GM18858 (cell line): ENCODE measurements around the gene HES2.
"Not testable (repeated sequence)": the region's sequence is repeated elsewhere in the genome, so short reads cannot be mapped to it uniquely, and the experiment has no call there.

Source experiments
- ATAC-seq: cut with Tn5 transposase; IDR thresholded peaks from one replicate; pipeline ENCODE4 v1.9.1; 2021; ENCODE audit not compliant: unreplicated experiment

HES2 gene

GRCh38 chr1:6391951-6392808 lies 27.5 kb downstream of the HES2 start:
- no peak for ATAC-seq

DNA sequence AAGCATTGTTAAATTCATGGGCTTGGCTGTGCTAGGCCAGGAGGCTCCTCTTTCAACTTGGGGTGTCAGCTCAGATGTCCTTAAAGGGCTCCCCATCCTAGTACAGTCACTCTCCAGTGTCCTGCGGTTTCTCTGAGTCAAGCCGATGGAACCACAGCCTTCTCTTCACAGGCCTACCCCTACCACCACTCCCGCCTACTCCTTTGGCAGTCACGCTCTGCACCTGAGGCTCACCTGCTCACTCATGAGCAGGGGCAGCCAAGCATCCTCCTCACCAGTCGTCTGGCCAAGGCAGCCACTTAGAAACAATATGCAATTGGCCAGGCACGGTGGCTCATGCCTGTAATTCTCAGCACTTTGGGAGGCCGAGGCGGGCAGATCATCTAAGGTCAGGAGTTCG lies 29.7 kb downstream of the HES2 start:
- ATAC-seq = no peak

DNA sequence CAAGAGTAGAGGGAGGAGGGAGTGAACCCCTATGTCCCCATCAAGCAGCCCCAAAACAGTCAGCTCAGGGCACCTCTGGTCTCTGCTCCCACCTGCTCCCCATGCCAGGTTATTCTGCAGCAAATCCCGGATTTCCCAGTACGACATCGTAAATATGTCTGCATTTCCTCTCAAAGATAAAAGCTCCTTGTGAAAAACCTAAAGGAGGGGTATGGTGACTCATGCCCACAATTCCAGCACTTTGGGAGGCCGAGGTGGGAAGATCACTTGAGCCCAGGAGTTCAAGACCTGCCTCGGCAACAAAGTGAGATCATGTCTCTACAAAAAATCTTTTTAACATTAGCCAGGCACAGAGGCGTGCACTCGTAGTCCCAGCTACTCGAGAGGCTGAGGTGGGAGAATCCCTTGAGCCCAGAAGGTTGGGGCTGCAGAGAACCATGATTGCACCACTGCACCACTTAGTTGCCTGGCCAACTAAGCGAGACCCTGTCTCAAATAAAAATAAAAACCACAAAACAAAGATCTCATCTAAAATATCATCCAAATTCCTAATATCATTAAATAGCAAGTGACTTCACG lies 33.3 kb downstream of the HES2 start:
- ATAC-seq = no peak

DNA sequence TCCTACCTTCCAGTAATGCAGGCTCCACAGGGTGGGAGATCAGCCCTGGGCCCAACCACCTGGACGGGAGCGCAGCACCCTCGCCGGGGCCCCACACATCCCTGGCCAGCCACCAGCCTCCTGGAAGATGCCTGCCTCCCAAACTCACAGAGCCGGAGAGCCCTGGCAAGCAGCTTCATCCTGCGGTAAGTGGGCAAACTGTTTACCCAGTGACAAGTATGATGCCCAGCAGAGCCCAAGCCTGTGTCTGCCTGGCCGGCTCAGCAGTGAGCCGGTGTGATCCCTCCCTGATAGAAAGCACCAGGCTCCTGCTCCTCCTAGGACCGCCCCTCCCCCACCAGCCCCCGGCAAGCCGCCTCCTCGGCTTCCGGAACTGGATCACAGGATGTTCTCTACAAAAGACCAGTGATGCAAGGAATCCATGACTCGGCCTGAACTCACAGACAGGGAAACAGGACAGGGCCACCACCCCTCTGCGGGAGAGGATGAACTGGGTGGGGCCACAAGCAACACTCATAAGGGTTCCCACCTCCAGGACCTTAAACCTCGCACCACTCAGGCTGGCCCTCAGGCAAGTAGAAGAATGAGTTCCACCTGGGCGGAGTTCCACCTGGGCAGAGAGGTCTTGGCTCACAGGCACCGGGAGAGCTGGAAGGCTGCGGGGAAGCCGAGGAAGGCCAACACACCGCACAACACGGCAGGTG lies 34.1 kb downstream of the HES2 start:
- ATAC-seq = no peak

- no peak for ATAC-seq
Observed at GRCh38 chr1:6384962-6385361, 34.8 kb downstream of the HES2 start.

DNA sequence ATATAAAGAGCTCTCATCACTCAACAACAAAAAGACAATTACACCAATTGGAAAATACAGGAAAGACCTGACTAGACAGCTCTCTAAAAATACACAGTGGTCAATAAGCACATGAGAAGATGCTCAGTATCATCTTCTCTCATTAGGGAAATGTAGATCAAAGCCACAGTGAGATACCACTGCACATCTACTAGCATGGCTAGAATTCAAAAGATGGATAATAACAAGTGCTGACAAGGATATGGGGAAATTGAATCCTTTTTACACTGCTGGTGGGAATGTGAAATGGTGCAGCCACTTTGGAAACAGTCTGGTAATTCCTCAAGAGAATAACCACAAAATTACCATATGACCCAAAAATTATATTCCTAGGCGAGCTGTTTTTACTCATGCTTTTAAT lies 35.6 kb downstream of the HES2 start:
- ATAC-seq = no peak

GRCh38 chr1:6380037-6380436 lies 39.7 kb downstream of the HES2 start:
- ATAC-seq = no peak

DNA sequence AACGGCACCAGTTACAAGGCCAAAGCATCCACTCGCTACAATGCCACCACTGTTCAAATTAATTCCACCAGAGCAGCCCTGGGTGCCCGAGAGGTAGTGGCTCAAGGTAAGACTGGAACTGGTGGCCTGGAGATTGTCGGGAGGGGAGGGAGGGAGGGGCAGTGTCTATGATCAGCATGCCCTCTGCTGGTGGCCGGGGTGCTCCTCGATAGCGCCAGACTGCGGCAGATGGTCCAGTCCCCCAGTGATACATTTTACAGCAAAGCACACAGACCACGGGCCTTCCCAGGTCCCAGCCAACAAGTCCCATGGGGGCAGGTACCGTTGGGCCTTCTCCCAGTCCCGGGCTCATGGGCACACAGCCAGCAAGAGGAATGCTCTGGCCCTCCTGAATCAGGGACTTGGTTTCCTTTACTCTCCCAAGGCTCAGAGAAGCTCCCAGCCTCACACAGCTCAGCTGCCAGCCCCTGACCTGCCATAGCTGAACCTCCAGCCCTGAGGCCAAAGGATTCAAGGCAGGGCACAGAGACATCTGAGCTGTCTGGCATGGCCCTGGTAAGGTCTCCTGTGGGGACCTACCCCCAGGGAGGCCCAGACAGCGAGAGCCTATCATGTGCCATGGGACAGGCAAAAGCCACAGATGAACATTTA lies 41.5 kb downstream of the HES2 start:
- no peak for ATAC-seq

DNA sequence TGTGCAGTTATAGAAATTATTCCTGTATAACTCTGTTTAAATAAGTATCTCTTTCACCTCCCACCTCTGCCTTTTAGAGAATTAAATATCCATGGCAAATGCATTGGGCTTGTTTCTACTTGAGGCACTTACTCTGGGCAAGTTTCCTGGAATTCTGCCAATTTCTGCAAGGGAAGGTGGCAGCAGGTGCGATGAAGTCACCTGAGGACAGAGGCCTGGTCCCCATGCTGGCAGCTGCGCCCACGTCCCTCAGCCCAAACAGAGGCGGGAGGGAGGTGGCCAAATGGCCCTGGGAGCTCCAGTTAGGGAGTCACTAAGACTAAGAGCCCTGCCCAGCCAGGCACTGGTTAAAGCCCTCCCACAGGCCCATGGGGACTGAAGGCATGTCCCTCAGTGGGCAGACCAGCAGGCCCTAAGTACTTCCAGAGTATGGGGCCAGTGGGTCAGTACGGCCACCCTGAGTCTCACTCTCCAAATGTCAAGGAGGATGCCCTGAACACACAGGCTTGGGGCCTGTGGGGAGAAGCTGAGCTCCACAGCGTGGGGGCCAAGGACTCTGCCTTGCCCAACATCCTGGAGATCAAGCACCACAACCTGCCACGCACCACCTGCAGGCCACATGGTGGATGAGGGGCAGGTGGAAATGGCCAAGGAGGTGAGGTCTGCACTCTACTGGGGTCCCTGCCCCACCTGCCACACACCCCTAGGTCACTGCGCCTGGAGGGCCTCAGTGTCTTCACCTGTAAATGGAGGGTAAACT lies 45.6 kb downstream of the HES2 start:
- no peak for ATAC-seq

DNA sequence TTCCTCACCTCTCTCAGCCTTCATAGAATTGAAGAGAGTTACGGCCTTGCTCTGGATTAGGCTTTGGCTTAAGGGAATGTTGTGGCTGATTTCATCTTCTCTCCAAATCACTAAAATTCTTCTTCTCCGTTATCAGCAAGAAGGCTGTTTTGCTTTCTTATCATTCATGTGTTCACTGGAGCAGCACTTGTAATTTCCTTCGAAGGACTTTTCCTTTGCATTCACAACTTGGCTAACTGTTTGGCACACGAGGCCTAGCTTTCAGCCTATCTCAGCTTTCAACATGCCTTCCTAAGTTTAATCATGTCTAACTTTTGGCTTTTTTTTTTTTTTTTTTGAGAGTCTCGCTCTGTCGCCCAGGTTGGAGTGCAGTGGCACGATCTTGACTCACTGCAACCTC lies 47.5 kb downstream of the HES2 start:
- not testable (repeated sequence) for ATAC-seq

GRCh38 chr1:6370006-6370405 lies 49.7 kb downstream of the HES2 start:
- ATAC-seq = no peak

DNA sequence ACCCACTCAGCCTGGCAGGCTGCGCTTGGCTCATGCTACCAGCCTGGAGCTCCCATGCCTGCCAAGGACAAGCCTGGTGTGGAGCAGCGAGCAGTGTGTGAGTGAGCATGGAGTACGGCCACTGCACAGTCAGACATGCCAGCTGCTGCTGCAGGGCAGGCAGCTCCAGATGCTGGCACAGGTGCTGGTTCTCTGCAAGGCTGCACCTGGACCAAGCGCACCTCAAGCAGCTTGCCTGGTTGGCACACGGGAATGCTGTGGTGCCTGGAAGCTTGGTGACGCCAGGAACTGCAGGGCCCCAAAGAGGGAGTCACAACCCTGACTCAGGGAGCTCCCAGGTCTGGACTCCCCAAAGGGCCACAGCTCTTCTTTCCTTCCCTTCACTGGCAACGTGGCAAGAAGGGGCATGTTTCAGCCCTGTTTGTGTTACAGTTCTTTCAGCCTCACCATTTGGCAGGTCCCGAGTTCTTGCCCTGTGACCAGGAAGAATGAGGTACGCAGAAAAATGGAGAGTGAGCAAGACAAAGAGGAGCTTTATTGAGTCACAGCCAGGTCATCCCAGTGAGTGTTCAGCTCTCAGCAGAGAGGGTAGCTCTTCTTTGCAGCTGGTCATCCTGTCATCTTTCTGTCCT lies 52.2 kb downstream of the HES2 start:
- no peak for ATAC-seq

DNA sequence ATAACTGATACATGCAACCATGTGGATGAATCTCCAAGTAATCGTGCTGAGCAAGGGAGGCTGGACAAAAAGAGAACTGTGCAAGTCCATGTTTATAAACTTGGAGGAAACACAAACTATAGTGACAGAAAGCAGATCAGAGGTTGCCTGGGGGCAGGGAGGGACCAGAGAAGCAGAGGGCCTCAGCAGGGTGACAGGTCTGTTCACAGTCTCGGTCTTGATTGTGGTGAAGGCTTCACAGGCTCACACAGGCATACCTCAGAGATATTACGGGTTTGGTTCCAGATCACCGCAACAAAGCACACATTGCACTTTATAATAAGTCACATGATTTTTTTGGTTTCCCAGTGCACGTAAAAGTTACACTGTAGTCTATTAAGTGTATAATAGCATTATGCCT lies 54.7 kb downstream of the HES2 start:
- ATAC-seq = no peak

DNA sequence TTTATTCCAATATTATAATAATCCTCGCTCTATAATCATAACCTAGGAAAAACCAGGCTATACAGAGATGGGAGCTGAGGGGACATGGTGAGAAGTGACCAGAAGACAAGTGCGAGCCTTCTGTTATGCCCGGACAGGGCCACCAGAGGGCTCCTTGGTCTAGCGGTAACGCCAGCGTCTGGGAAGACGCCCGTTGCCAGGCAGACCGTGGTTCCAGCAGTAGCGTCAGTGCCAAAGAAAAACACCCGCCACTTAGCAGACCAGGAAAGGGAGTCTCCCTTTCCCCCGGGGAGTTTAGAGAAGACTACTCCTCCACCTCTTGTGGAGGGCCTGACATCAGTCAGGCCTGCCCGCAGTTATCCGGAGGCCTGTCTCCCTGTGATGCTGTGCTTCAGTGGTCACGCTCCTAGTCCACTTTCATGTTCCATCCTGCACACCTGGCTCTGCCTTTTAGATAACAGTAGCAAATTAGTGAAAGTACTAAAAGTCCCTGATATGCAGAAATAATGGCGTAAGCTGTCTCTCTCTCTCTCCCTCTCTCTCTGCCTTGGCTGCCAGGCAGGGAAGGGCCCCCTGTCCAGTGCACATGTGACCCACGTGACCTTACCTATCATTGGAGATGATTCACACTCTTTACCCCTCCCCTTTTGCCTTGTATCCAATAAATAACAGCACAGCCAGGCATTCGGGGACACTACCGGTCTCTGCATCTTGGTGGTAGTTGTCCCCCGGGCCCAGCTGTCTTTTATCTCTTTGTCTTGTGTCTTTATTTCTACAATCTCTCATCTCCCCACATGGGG lies 56.4 kb downstream of the HES2 start:
- ATAC-seq = not testable (repeated sequence)
